Spleen (tissue), 11 donors: ENCODE data around the gene NCL. TPM values are rescaled to one million over a fixed set of nuclear protein-coding genes. Genes with fewer than 3 reads are reported as not detected.
A peak's percentile ranks its signal among the peaks of the same experiment; 100 is the strongest.
"Not testable (repeated sequence)": the region's sequence is repeated elsewhere in the genome, so short reads cannot be mapped to it uniquely, and the experiment has no call there.

ENCODE experiments used
- DNase-seq: peaks from one replicate; pipeline ENCODE4 v3.0.0-alpha.2; 2020
- H3K27ac ChIP-seq, 8 donors: fragments of 200-600 bp; sonication (generic) in 7 of 8; 1 replicate in 4 of 8; 2 replicates in 4 of 8; pipeline versions ENCODE4 v1.5.0 to v1.8.0; 2016 to 2021; ENCODE audit warnings: inconsistent platforms in 4 of 8, mild to moderate bottlenecking in 4 of 8, moderate library complexity in 1 of 8
- H3K27me3 ChIP-seq, 7 donors: fragments of 200-600 bp; sonication (generic) in 6 of 7; replicated peaks in 1 of 7; 1 replicate in 4 of 7; 2 replicates in 3 of 7; pipeline versions ENCODE4 v1.5.0 to v1.8.0; 2016 to 2021; ENCODE audit warnings: inconsistent platforms in 3 of 7, mild to moderate bottlenecking in 1 of 7
- H3K36me3 ChIP-seq, 6 donors: fragments of 200-600 bp; sonication (generic) in 5 of 6; 1 replicate in 4 of 6; 2 replicates in 2 of 6; pipeline versions ENCODE4 v1.5.0 to v1.8.0; 2016 to 2021; ENCODE audit warnings: inconsistent platforms in 2 of 6
- H3K4me1 ChIP-seq, 6 donors: fragments of 200-600 bp; sonication (generic) in 5 of 6; 1 replicate in 3 of 6; 2 replicates in 3 of 6; pipeline versions ENCODE4 v1.5.0 to v1.8.0; 2016 to 2021; ENCODE audit warnings: inconsistent platforms in 3 of 6
- H3K4me3 ChIP-seq, 8 donors: fragments of 200-600 bp; sonication (generic) in 7 of 8; 1 replicate in 4 of 8; 2 replicates in 4 of 8; pipeline versions ENCODE4 v1.5.0 to v1.8.0; 2016 to 2021; ENCODE audit warnings: inconsistent platforms in 4 of 8, mild to moderate bottlenecking in 4 of 8, moderate library complexity in 2 of 8
- H3K9me3 ChIP-seq, 8 donors: fragments of 200-600 bp; sonication (generic) in 7 of 8; 1 replicate in 4 of 8; 2 replicates in 4 of 8; pipeline versions ENCODE4 v1.5.0 to v1.8.0; 2016 to 2021; ENCODE audit warnings: inconsistent platforms in 4 of 8
- CTCF ChIP-seq, 11 experiments: fragments of 200-600 bp in 7 of 11; fragments of 450-650 bp in 4 of 11; sonication (generic) in 4 of 11; IDR thresholded peaks in 8 of 11; conservative IDR thresholded peaks in 3 of 11; 1 replicate in 7 of 11; 2 replicates in 4 of 11; pipeline versions ENCODE4 v1.4.0 to v1.8.0; 2016 to 2021; ENCODE audit warnings: antibody characterized with exemption in 11 of 11, inconsistent platforms in 4 of 11, mild to moderate bottlenecking in 1 of 11
- POLR2A ChIP-seq, 3 donors: fragments of 450-650 bp; IDR thresholded peaks; one replicate each; pipeline ENCODE4 v1.5.1; 2017; ENCODE audit warnings: antibody characterized with exemption in 3 of 3, mild to moderate bottlenecking in 1 of 3
- POLR2AphosphoS5 ChIP-seq, 3 donors: sonication (generic); formaldehyde crosslinking; IDR thresholded peaks; one replicate each; pipeline ENCODE4 v1.5.1; 2017; ENCODE audit warnings: antibody characterized with exemption in 3 of 3
- WGBS, 5 donors: extraction: QIAGEN DNeasy Blood & Tissue Kit in 3 of 5; methylation state at CpG; one replicate each; pipeline versions ENCODE4 v1.1.5 to v1.1.7; 2013 to 2018; 5-methylcytosine and 5-hydroxymethylcytosine counted together
- intact Hi-C: fragments of 100-400 bp; cut with DNase I; formaldehyde crosslinking; loops from one replicate; pipeline ENCODE4 v1.15.0; 2023; ENCODE audit warnings: low total_unique reads
- polyA plus RNA-seq, 3 donors: library from polyadenylated mRNA; stranded (reverse); fragments of 200-250 nt; gene quantifications; one replicate each; pipeline ENCODE4 v1.2.1, GENCODE V29; 2013
- total RNA-seq, 7 donors: library from RNA; depleted of rRNA in 3 of 7; stranded (reverse); fragments of >200 nt in 3 of 7; fragmentation: NEBNext Ultra II Directional in 4 of 7; extraction: Animal tissue kit (Norgen Biotek cat#: 25700) in 4 of 7; gene quantifications; one replicate each; pipeline versions ENCODE4 v1.1.0 to v1.2.1, GENCODE V29; 2016 to 2021
- donor health status: healthy with polysubstance abuse.
- donor health status: DM: no; HTN: no; CAD: no; lungs with moderate emphysema.
- donor health status: DM: no; HTN: no; CAD: no.
- donor health status: Bipolar disorder and iron deficiency.
- donor health status: healthy.
- donor health status: DM: no; HTN: no; CAD: no.
- donor health status: DM: yes; HTN: yes; CAD: no.

NCL gene
- total and polyA plus RNA-seq, 10 donors: 113 to 424 (median 178) TPM

- no peak for TF ChIP-seq POLR2A (IDR thresholded peaks at IDR 0.05)
- TF ChIP-seq POLR2AphosphoS5 (IDR thresholded peaks at IDR 0.05): no peak
- TF ChIP-seq CTCF (IDR thresholded peaks at IDR 0.05 in 8 of 11, conservative IDR thresholded peaks at IDR 0.05 in 3 of 11): no peak
- DNase-seq: no peak
- Histone ChIP-seq H3K9me3 (peaks cover 0 to 12% (median 8%) of the 10 kb centered on the region in 8 donors), H3K27ac (no peak overlapping the region), H3K27me3 (peaks cover 0 to 24% (median 5%) of the 10 kb centered on the region in 7 donors), H3K4me1 (peaks cover 6 to 34% (median 28%) of the 10 kb centered on the region in 6 donors), H3K36me3 (no peaks in the 10 kb centered on the region), H3K4me3 (no peak overlapping the region)
- WGBS, 5 donors: 80 to 91% (median 88%) methylated on average over 6 of the region's 6 CpGs
- intact Hi-C loops: loop anchor here (5.0 kb wide), 3 partner anchors 113 to 303 kb away; no protein-coding TSS in a partner anchor
Measured at GRCh38 chr2:231410293-231411004, 53.8 kb downstream of the NCL start.

- peaks cover 0 to 12% (median 8%) of the 10 kb centered on the region in 8 donors for H3K9me3 ChIP-seq
- H3K36me3 ChIP-seq: no peaks in the 10 kb centered on the region
- H3K27me3 ChIP-seq: peaks cover 0 to 24% (median 5%) of the 10 kb centered on the region in 7 donors
- H3K27ac ChIP-seq: no peak overlapping the region
- TF ChIP-seq POLR2A (IDR thresholded peaks at IDR 0.05): no peak
- no peak for TF ChIP-seq POLR2AphosphoS5 (IDR thresholded peaks at IDR 0.05)
- no peak for TF ChIP-seq CTCF (IDR thresholded peaks at IDR 0.05 in 8 of 11, conservative IDR thresholded peaks at IDR 0.05 in 3 of 11)
- WGBS, 5 donors: 94 to 97% (median 95%) methylated on average over 5 of the region's 5 CpGs
- H3K4me1 ChIP-seq: peaks cover 6 to 36% (median 30%) of the 10 kb centered on the region in 6 donors
- H3K4me3 ChIP-seq: no peak overlapping the region
- intact Hi-C loops: loop anchor here (5.0 kb wide), 3 partner anchors 112 to 302 kb away; no protein-coding TSS in a partner anchor
- no peak for DNase-seq
Measured at GRCh38 chr2:231409776-231410175, 54.5 kb downstream of the NCL start.

GRCh38 chr2:231408304-231408703 lies 56.0 kb downstream of the NCL start:
- H3K27ac ChIP-seq: peak overlapping the region in 6 of 8 donors; percentile 65 to 83 (median 69)
- H3K27me3 ChIP-seq: peaks cover 0 to 17% (median 5%) of the 10 kb centered on the region in 7 donors
- H3K4me3 ChIP-seq, H3K36me3 ChIP-seq, intact Hi-C loops, DNase-seq: not testable (repeated sequence)
- H3K9me3 ChIP-seq: peaks cover 0 to 12% (median 8%) of the 10 kb centered on the region in 8 donors
- H3K4me1 ChIP-seq: peaks cover 6 to 36% (median 30%) of the 10 kb centered on the region in 6 donors
- 78 to 86% (median 83%) methylated on average over 9 of the region's 9 CpGs for WGBS, 5 donors

- H3K4me3 ChIP-seq, H3K36me3 ChIP-seq, DNase-seq, intact Hi-C loops: not testable (repeated sequence)
- Histone ChIP-seq H3K27me3 (peaks cover 0 to 12% (median 5%) of the 10 kb centered on the region in 7 donors), H3K4me1 (peaks cover 4 to 35% (median 27%) of the 10 kb centered on the region in 6 donors), H3K9me3 (peaks cover 0 to 12% (median 8%) of the 10 kb centered on the region in 8 donors), H3K27ac (peak overlapping the region; percentile 42 to 83 (median 69))
- WGBS, 5 donors: 61 to 82% (median 71%) methylated on average over 5 of the region's 5 CpGs
Measured at GRCh38 chr2:231407686-231408085, 56.6 kb downstream of the NCL start.
